ENCODE measurements around the gene TET3. TPM values are rescaled to one million over a fixed set of nuclear protein-coding genes. Genes with fewer than 3 reads are reported as not detected.
A peak's percentile ranks its signal among the peaks of the same experiment; 100 is the strongest.

Gene TET3
- total RNA-seq, 1 donor from 2014 or later = 6.2 TPM

DNA sequence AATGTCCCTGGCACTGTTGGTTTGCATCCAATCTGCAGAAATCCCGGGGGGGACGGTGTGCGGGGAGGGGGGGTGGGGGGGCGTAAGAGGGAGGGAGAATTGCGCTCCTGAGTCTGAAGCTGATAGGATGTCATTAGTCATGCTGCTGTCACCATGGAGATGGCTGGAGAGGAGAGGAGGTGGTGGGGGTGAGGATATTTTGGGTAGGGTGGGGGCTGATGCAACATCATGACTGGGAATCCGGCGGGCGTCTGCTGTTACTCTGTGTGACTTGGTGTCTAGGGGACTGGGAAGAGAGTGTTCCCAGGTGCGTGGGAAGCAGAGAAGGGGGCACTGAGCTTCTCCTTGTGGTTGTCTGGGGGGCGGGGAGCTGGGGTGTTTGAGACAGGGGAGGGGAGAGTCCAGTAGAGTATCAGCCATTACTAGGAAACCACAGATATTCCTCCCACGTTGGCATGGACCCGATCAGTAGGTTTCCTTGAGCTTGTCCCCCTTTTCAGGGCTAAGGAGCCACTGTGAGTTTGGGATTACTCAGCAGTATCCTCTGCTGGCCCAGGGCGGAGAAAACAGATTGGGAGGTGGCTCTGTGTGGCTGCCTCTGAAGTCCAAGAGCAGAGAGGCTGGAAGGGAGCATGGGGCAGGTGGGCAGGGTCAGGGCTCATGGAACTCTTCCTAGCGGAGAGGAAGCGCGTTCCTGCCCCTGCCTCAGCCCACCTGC lies 18.9 kb downstream of the TET3 start:
- H3K4me1 Mint-ChIP-seq = peaks cover 88% of the 10 kb centered on the region
- H3K9ac ChIP-seq = no peak overlapping the region

DNA sequence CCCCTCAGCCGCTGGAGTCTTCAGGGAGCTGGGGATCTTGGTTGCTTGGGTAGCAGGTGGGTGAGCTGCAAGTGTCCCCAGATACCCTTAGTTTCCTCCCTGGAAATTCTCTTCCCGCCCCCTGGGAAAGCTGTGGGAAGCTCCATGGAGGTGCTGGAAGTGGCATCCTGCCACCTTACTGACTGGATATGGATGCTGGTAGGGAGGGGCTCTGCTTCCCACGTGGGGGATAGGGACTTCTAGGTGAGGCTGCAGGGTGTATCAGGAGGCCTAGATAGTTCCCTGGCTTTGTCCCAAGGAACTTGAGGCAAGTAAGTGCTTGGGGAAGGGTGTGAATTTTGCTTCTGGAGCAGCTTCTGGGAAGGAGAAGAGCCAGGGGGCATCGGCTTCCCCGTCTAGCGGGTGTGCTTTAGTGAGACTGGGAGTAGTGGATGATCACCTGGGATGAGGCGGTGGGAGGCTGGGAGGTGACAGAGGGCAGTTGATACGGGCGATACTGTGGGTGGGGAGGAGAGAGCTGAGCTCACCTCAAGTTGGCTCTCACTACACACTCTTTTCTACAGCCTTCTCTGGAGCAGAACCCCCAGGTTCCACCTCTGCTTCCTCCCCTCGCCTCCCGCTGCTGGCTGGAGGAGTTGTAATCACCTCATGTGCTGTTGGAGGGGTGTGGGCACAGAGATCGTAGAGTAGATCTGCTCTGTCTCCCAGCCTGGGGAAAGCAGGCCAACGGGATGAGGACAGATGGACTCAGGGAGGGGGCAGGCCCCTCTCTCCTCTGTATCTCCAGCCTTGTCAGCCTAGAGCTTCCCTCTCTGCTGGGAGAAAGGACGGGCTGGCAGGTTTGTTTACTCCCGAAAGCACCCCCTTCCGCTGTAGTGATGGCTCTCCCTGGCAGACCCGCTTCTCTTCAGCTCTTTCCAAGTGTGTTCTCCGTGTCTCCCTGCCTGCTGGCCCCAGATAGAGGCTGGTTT lies 19.8 kb downstream of the TET3 start:
- Mint-ChIP-seq H3K27ac (peak overlapping the region; percentile 92), H3K4me3 (peak overlapping the region; percentile 97), H3K4me1 (peaks cover 88% of the 10 kb centered on the region), H3K9me3 (no peaks in the 10 kb centered on the region), H3K36me3 (peaks cover 4% of the 10 kb centered on the region), H3K27me3 (ENCODE audit: insufficient read depth, low read depth) (peaks cover 16% of the 10 kb centered on the region)
- Histone ChIP-seq H3K27me3 (peaks cover 46% of the 10 kb centered on the region), H3K36me3 (no peaks in the 10 kb centered on the region), H3K4me3 (peak overlapping the region; percentile 54), H3K4me2 (peak overlapping the region; percentile 76), H3K4me1 (peaks cover 56% of the 10 kb centered on the region), H3K9ac (no peak overlapping the region), H2AFZ (replicated peaks) (no peak overlapping the region), H3K27ac (no peak overlapping the region), H3F3A (ENCODE audit: low read depth) (peaks cover 34% of the 10 kb centered on the region), H4K20me1 (ENCODE audit: low read depth) (peaks cover 91% of the 10 kb centered on the region), H3K9me3 (ENCODE audit: low read depth) (no peaks in the 10 kb centered on the region), H3K79me2 (ENCODE audit: low read depth) (peaks cover 46% of the 10 kb centered on the region)
- DNase-seq (ENCODE audit: low spot score) = no peak
- TF ChIP-seq EZH2 (IDR thresholded peaks at IDR 0.05) (no peak), EZH2phosphoT487 (IDR thresholded peaks at IDR 0.05) (no peak)
- TF ChIP-seq, protein P1, sequence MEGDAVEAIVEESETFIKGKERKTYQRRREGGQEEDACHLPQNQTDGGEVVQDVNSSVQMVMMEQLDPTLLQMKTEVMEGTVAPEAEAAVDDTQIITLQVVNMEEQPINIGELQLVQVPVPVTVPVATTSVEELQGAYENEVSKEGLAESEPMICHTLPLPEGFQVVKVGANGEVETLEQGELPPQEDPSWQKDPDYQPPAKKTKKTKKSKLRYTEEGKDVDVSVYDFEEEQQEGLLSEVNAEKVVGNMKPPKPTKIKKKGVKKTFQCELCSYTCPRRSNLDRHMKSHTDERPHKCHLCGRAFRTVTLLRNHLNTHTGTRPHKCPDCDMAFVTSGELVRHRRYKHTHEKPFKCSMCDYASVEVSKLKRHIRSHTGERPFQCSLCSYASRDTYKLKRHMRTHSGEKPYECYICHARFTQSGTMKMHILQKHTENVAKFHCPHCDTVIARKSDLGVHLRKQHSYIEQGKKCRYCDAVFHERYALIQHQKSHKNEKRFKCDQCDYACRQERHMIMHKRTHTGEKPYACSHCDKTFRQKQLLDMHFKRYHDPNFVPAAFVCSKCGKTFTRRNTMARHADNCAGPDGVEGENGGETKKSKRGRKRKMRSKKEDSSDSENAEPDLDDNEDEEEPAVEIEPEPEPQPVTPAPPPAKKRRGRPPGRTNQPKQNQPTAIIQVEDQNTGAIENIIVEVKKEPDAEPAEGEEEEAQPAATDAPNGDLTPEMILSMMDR (IDR thresholded peaks at IDR 0.05) = no peak

More for the DNA sequence above, 18.9 kb downstream of the TET3 start:
- DNase-seq (ENCODE audit: low spot score) = peak; percentile 56
- Mint-ChIP-seq H3K27me3 (ENCODE audit: insufficient read depth, low read depth) (peaks cover 14% of the 10 kb centered on the region), H3K9me3 (no peaks in the 10 kb centered on the region), H3K36me3 (peaks cover 4% of the 10 kb centered on the region), H3K27ac (peak overlapping the region; percentile 91), H3K4me3 (peak overlapping the region; percentile 97)
- no peaks in the 10 kb centered on the region for H3K9me3 ChIP-seq (ENCODE audit: low read depth)
- peaks cover 40% of the 10 kb centered on the region for H3K27me3 ChIP-seq
- peaks cover 51% of the 10 kb centered on the region for H3K79me2 ChIP-seq (ENCODE audit: low read depth)
- peaks cover 29% of the 10 kb centered on the region for H3F3A ChIP-seq (ENCODE audit: low read depth)
- H2AFZ ChIP-seq (replicated peaks) = no peak overlapping the region
- peak overlapping the region; percentile 54 for H3K4me3 ChIP-seq
- no peak for TF ChIP-seq EZH2phosphoT487 (IDR thresholded peaks at IDR 0.05)
- TF ChIP-seq, protein P1 (IDR thresholded peaks at IDR 0.05) = no peak
- TF ChIP-seq EZH2 (IDR thresholded peaks at IDR 0.05) = no peak
- no peak overlapping the region for H3K27ac ChIP-seq
- peaks cover 91% of the 10 kb centered on the region for H4K20me1 ChIP-seq (ENCODE audit: low read depth)
- H3K36me3 ChIP-seq = no peaks in the 10 kb centered on the region
- H3K4me1 ChIP-seq = peaks cover 53% of the 10 kb centered on the region
- H3K4me2 ChIP-seq = peak overlapping the region; percentile 76

DNA sequence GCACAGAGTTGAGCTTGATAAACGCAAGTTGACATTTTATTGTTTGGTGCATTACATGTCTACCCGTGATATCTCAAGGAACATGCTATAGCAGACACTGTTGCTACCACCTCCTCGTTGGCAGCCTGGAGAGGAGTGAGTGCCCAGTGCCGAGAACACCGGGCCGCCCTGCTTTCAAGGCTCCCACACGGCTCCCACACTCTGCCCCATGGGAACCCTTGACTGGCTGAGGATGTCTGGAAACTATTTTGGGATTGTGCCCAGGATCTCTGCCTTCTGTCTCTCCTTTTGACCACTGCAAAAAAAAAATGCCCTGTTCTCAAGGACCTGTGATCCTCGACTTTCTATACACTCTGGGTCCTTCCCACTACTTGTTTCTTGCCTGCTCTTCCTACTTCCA lies 21.1 kb downstream of the TET3 start:
- H3K9me3 ChIP-seq (ENCODE audit: low read depth) = no peaks in the 10 kb centered on the region
- no peak for DNase-seq (ENCODE audit: low spot score)
- no peaks in the 10 kb centered on the region for H3K36me3 ChIP-seq
- TF ChIP-seq EZH2phosphoT487 (IDR thresholded peaks at IDR 0.05) (no peak), EZH2 (IDR thresholded peaks at IDR 0.05) (no peak)
- H3K27me3 Mint-ChIP-seq (ENCODE audit: insufficient read depth, low read depth) = peaks cover 13% of the 10 kb centered on the region
- peaks cover 91% of the 10 kb centered on the region for H4K20me1 ChIP-seq (ENCODE audit: low read depth)
- no peak overlapping the region for H3K4me2 ChIP-seq
- H2AFZ ChIP-seq (replicated peaks) = no peak overlapping the region
- H3K27me3 ChIP-seq = peaks cover 59% of the 10 kb centered on the region
- H3K4me3 ChIP-seq = no peak overlapping the region
- H3K79me2 ChIP-seq (ENCODE audit: low read depth) = peaks cover 38% of the 10 kb centered on the region
- peaks cover 34% of the 10 kb centered on the region for H3F3A ChIP-seq (ENCODE audit: low read depth)
- H3K9me3 Mint-ChIP-seq = no peaks in the 10 kb centered on the region
- peaks cover 43% of the 10 kb centered on the region for H3K4me1 ChIP-seq
- peaks cover 87% of the 10 kb centered on the region for H3K4me1 Mint-ChIP-seq
- no peak overlapping the region for H3K27ac Mint-ChIP-seq
- H3K27ac ChIP-seq = no peak overlapping the region
- no peak overlapping the region for H3K9ac ChIP-seq
- H3K36me3 Mint-ChIP-seq = peaks cover 6% of the 10 kb centered on the region
- peak overlapping the region; percentile 35 for H3K4me3 Mint-ChIP-seq
